Activated CD4-positive, alpha-beta memory T cell treated with anti-CD3 and anti-CD28 coated beads for 36 hours (primary cell): ENCODE results near the gene RYR1. TPM values are rescaled to one million over a fixed set of nuclear protein-coding genes. Genes with fewer than 3 reads are reported as not detected.
A peak's percentile ranks its signal among the peaks of the same experiment; 100 is the strongest.
"Not testable (repeated sequence)": the region's sequence is repeated elsewhere in the genome, so short reads cannot be mapped to it uniquely, and the experiment has no call there.

Source experiments
- CTCF ChIA-PET: fragments of 350-600 bp; sonication (Branson Sonifier 250); formaldehyde crosslinking; loops from one replicate; lab custom pipeline; 2021; ENCODE audit warnings: antibody characterized with exemption, inconsistent platforms; lab: Charles Lee
- POLR2A ChIA-PET: fragments of 350-600 bp; sonication (Branson Sonifier 250); formaldehyde crosslinking; loops from one replicate; lab custom pipeline; 2021; ENCODE audit warnings: antibody characterized with exemption; lab: Charles Lee
- DNase-seq: peaks from one replicate; pipeline ENCODE4 v3.0.0-alpha.2; 2020
- H3K27ac Mint-ChIP-seq: one replicate; pipeline ENCODE4 v1.8.0; 2021; ENCODE audit warnings: mixed read lengths
- H3K27me3 Mint-ChIP-seq: one replicate; pipeline ENCODE4 v1.8.0; 2021; ENCODE audit warnings: mixed read lengths
- H3K36me3 Mint-ChIP-seq: one replicate; pipeline ENCODE4 v1.8.0; 2021; ENCODE audit warnings: mixed read lengths
- H3K4me1 Mint-ChIP-seq: one replicate; pipeline ENCODE4 v1.8.0; 2021; ENCODE audit warnings: low read depth, mixed read lengths
- H3K4me3 Mint-ChIP-seq: one replicate; pipeline ENCODE4 v1.8.0; 2021; ENCODE audit warnings: mild to moderate bottlenecking, mixed read lengths
- H3K9me3 Mint-ChIP-seq: one replicate; pipeline ENCODE4 v1.8.0; 2021; ENCODE audit warnings: mixed read lengths
- intact Hi-C: fragments of 100-400 bp; cut with micrococcal nuclease; formaldehyde crosslinking; loops from one replicate; pipeline ENCODE4 v1.15.1; 2023
- total RNA-seq, 2 experiments: library from RNA; stranded (reverse); gene quantifications; one replicate each; pipeline ENCODE4 v1.2.3, GENCODE V29; 2021

The RYR1 gene
- total RNA-seq, 2 experiments from 2014 or later: 2.4 to 2.5 TPM

GRCh38 chr19:38509027-38509426, 75.5 kb downstream of the RYR1 start:
- Mint-ChIP-seq H3K4me3 (no peak overlapping the region), H3K27me3 (no peaks in the 10 kb centered on the region), H3K9me3 (no peaks in the 10 kb centered on the region), H3K4me1 (peaks cover 14% of the 10 kb centered on the region), H3K36me3 (no peaks in the 10 kb centered on the region), H3K27ac (no peak overlapping the region)
- ChIA-PET POLR2A (no interaction called here), CTCF (interaction anchor here (2.6 kb wide), 1 partner anchor 106 kb away, joined by 11 read pairs; the partner anchor contains the start of gene FAM98C)
- DNase-seq: no peak
- intact Hi-C loops: no loop called here

- intact Hi-C loops: loop anchor here (5.0 kb wide), 1 partner anchor 421 kb away; the partner anchor contains the start of genes MRPS12 and SARS2
- ChIA-PET POLR2A (no interaction called here), CTCF (interaction anchor here (0.7 kb wide), 1 partner anchor 108 kb away, joined by 3 read pairs; the partner anchor contains the start of gene FAM98C)
- no peak for DNase-seq
- H3K36me3 Mint-ChIP-seq: no peaks in the 10 kb centered on the region
- no peak overlapping the region for H3K27ac Mint-ChIP-seq
- H3K4me1 Mint-ChIP-seq: peaks cover 26% of the 10 kb centered on the region
- no peaks in the 10 kb centered on the region for H3K9me3 Mint-ChIP-seq
- no peaks in the 10 kb centered on the region for H3K27me3 Mint-ChIP-seq
- H3K4me3 Mint-ChIP-seq: no peak overlapping the region
These were observed 77.7 kb downstream of the RYR1 start for GRCh38 chr19:38511074-38511708.

DNA sequence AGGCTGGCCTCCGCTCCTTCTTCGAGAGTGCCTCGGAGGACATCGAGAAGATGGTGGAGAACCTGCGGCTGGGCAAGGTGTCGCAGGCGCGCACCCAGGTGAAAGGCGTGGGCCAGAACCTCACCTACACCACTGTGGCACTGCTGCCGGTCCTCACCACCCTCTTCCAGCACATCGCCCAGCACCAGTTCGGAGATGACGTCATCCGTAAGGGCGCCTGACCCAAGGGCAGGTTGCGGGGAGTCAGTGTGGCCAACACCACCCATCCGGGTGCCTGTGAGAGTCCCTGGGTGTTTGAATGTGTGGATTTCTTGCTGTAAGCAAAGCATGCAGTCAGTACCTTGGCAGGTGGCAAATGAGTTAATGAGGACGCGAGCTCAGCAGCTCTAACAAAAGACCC, 78.8 kb downstream of the RYR1 start:
- POLR2A ChIA-PET: no interaction called here

GRCh38 chr19:38513156-38513555, 79.7 kb downstream of the RYR1 start:
- H3K27ac Mint-ChIP-seq, H3K4me3 Mint-ChIP-seq, H3K27me3 Mint-ChIP-seq, H3K9me3 Mint-ChIP-seq, H3K36me3 Mint-ChIP-seq: not testable (repeated sequence)
- intact Hi-C loops: loop anchor here (5.0 kb wide), 1 partner anchor 419 kb away; the partner anchor contains the start of genes MRPS12 and SARS2
- POLR2A ChIA-PET: interaction anchor here (0.6 kb wide), 1 partner anchor 125 kb away, joined by 3 read pairs; the partner anchor contains the start of gene GGN
- DNase-seq: peak; percentile 16
- CTCF ChIA-PET: interaction anchor here (1.5 to 4.3 kb wide), 5 partner anchors 22 to 417 kb away, joined by 5 to 63 read pairs (median 20); partner anchors contain the start of genes EIF3K, FAM98C, MAP4K1 and MRPS12
- H3K4me1 Mint-ChIP-seq: peaks cover 22% of the 10 kb centered on the region

More for the DNA sequence above, 78.8 kb downstream of the RYR1 start:
- Mint-ChIP-seq H3K4me3 (no peak overlapping the region), H3K4me1 (peaks cover 22% of the 10 kb centered on the region), H3K9me3 (no peaks in the 10 kb centered on the region), H3K36me3 (no peaks in the 10 kb centered on the region), H3K27me3 (no peaks in the 10 kb centered on the region), H3K27ac (no peak overlapping the region)
- CTCF ChIA-PET: interaction anchor here (2.5 to 2.6 kb wide), 2 partner anchors 109 to 418 kb away, joined by 9 to 20 read pairs; partner anchors contain the start of genes FAM98C, MRPS12 and SARS2
- intact Hi-C loops: loop anchor here (5.0 kb wide), 1 partner anchor 420 kb away; the partner anchor contains the start of genes MRPS12 and SARS2
- DNase-seq: no peak

DNA sequence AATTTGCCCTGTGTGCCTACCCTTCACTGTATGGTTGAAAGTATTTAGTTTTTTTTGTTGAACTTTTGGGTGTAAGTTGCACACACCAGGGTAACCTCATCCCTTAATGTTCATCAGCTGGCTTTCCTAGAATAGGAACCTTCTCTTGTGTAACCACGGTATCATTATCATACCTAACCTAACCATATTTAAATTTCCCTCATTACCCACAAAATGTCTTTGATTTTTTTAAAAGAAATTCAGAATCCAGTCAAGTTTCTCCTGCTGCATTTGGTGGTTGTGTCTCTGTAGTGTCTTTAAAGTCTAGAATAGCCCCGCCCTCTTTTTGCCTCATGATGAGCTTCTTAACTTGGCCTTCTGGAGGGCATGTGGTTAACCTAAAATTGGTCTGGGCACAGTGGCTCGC, 80.3 kb downstream of the RYR1 start:
- CTCF ChIA-PET: interaction anchor here (0.9 to 4.3 kb wide), 8 partner anchors 22 to 417 kb away, joined by 3 to 63 read pairs (median 7); partner anchors contain the start of genes EIF3K, FAM98C, MAP4K1 and MRPS12
- Mint-ChIP-seq H3K27me3 (no peaks in the 10 kb centered on the region), H3K4me1 (peaks cover 22% of the 10 kb centered on the region), H3K27ac (no peak overlapping the region), H3K36me3 (no peaks in the 10 kb centered on the region), H3K9me3 (no peaks in the 10 kb centered on the region), H3K4me3 (no peak overlapping the region)
- DNase-seq: peak; percentile 27
- POLR2A ChIA-PET: no interaction called here
- intact Hi-C loops: loop anchor here (1.0 to 5.0 kb wide), 3 partner anchors 25 to 419 kb away; partner anchors contain the start of genes MRPS12 and SARS2

DNA sequence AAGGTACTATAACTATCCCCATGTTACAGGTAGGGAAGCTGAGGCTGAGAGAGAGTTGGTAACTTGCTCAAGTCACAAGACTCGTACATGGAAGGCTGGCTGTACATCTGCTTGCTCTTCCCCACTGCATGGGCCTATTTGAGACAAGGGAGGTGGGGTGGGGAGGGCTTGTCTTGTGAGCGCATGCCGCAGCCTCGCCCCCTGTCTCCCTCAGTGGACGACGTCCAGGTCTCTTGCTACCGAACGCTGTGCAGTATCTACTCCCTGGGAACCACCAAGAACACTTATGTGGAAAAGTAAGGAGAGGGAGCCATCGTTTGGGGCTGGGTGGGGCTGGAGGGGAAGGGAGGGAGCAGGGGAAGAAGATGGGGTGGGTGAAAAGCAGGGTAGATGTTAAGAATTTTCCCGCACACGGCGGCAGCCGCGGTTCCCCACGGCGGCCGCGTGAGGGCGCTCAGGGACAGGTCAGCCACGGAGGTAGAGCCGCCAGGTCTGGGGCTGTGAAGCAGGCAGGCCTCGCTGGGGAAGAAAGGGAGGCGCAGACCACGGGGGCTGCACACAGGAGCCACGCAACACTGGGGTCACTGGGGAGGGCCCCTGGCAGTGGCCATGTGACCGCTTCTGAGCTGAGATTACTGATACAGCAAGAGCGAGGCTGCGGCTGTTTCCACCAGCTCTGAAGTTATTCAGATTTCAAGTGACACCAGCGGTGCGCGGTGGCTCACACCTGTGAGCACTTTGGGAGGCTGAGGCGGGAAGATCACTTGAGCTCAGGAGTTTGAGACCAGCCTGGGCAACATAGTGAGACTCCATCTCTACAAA, 81.5 kb downstream of the RYR1 start:
- H3K27ac Mint-ChIP-seq: peak overlapping the region; percentile 33

GRCh38 chr19:38515896-38516295, 82.4 kb downstream of the RYR1 start:
- DNase-seq: no peak
- ChIA-PET POLR2A (interaction anchor here (0.7 kb wide), 1 partner anchor 103 kb away, joined by 3 read pairs; the partner anchor contains the start of gene EIF3K), CTCF (interaction anchor here (0.6 to 4.3 kb wide), 25 partner anchors 9 to 460 kb away, joined by 3 to 63 read pairs (median 3); partner anchors contain the start of genes EIF3K, FAM98C, FBXO17 and MAP4K1)
- Mint-ChIP-seq H3K4me3 (no peak overlapping the region), H3K27ac (no peak overlapping the region), H3K4me1 (peaks cover 22% of the 10 kb centered on the region), H3K9me3 (no peaks in the 10 kb centered on the region), H3K36me3 (no peaks in the 10 kb centered on the region), H3K27me3 (no peaks in the 10 kb centered on the region)
- intact Hi-C loops: loop anchor here (1.0 to 2.0 kb wide), 2 partner anchors 23 to 118 kb away; no protein-coding TSS in a partner anchor

More for the DNA sequence above, 81.5 kb downstream of the RYR1 start:
- intact Hi-C loops: loop anchor here (1.0 to 5.0 kb wide), 4 partner anchors 24 to 417 kb away; partner anchors contain the start of genes MRPS12 and SARS2
- Mint-ChIP-seq H3K4me1 (peaks cover 22% of the 10 kb centered on the region), H3K27me3 (no peaks in the 10 kb centered on the region), H3K4me3 (no peak overlapping the region), H3K36me3 (no peaks in the 10 kb centered on the region), H3K9me3 (no peaks in the 10 kb centered on the region)
- ChIA-PET CTCF (interaction anchor here (0.6 to 4.3 kb wide), 30 partner anchors 8 to 461 kb away, joined by 3 to 63 read pairs (median 3); partner anchors contain the start of genes EIF3K, FAM98C, FBXO17 and MAP4K1), POLR2A (no interaction called here)
- peak; percentile 86 for DNase-seq

- intact Hi-C loops: no loop called here
- POLR2A ChIA-PET: interaction anchor here (0.7 kb wide), 1 partner anchor 102 kb away, joined by 3 read pairs; the partner anchor contains the start of gene EIF3K
- Mint-ChIP-seq H3K27ac (no peak overlapping the region), H3K36me3 (no peaks in the 10 kb centered on the region), H3K4me1 (peaks cover 22% of the 10 kb centered on the region), H3K4me3 (no peak overlapping the region), H3K9me3 (no peaks in the 10 kb centered on the region), H3K27me3 (no peaks in the 10 kb centered on the region)
- DNase-seq: no peak
- CTCF ChIA-PET: interaction anchor here (0.6 to 4.3 kb wide), 5 partner anchors 28 to 118 kb away, joined by 3 to 63 read pairs (median 20); partner anchors contain the start of genes EIF3K, FAM98C and MAP4K1
These were observed 83.3 kb downstream of the RYR1 start for GRCh38 chr19:38516802-38517201.

DNA sequence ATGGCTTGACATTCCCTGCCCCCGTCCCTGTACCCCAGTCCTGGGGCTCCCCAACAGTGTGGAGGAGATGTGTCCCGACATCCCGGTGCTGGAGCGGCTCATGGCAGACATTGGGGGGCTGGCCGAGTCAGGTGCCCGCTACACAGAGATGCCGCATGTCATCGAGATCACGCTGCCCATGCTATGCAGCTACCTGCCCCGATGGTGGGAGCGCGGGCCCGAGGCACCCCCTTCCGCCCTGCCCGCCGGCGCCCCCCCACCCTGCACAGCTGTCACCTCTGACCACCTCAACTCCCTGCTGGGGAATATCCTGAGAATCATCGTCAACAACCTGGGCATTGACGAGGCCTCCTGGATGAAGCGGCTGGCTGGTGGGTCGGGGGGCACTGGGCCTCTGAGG, 83.8 kb downstream of the RYR1 start:
- DNase-seq: no peak
- H3K27me3 Mint-ChIP-seq: no peaks in the 10 kb centered on the region
- no peak overlapping the region for H3K4me3 Mint-ChIP-seq
- POLR2A ChIA-PET: interaction anchor here (0.6 kb wide), 1 partner anchor 1756 kb away, joined by 3 read pairs; no protein-coding TSS in a partner anchor
- H3K4me1 Mint-ChIP-seq: peaks cover 22% of the 10 kb centered on the region
- no peaks in the 10 kb centered on the region for H3K36me3 Mint-ChIP-seq
- H3K9me3 Mint-ChIP-seq: no peaks in the 10 kb centered on the region
- H3K27ac Mint-ChIP-seq: no peak overlapping the region
- CTCF ChIA-PET: interaction anchor here (0.9 to 4.3 kb wide), 2 partner anchors 114 to 118 kb away, joined by 4 to 63 read pairs; no protein-coding TSS in a partner anchor
- intact Hi-C loops: no loop called here

DNA sequence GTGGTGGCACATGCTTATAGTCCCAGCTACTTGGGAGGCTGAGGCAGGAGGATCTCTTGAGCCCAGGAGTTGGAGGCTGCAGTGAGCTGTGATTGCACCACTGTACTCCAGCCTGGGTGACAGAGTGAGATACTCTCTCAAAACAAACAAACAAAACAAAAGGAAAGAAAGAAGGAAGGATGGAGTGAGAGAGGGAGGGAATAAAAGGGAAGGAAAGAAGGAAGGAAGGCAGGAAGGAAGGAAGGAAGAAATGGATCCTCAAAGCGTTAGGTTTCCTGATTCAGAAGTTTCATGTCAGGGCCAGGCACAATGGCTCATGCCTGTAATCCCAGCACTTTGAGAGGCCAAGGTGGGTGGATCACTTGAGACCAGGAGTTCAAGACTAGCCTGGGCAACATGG, 84.5 kb downstream of the RYR1 start:
- H3K9me3 Mint-ChIP-seq, H3K4me3 Mint-ChIP-seq, DNase-seq, H3K27ac Mint-ChIP-seq, H3K27me3 Mint-ChIP-seq, intact Hi-C loops, H3K36me3 Mint-ChIP-seq: not testable (repeated sequence)
- CTCF ChIA-PET: interaction anchor here (0.7 to 0.9 kb wide), 2 partner anchors 114 to 130 kb away, joined by 3 to 4 read pairs; partner anchors contain the start of gene ACTN4
- POLR2A ChIA-PET: interaction anchor here (0.6 kb wide), 1 partner anchor 1755 kb away, joined by 3 read pairs; no protein-coding TSS in a partner anchor
- peaks cover 22% of the 10 kb centered on the region for H3K4me1 Mint-ChIP-seq

DNA sequence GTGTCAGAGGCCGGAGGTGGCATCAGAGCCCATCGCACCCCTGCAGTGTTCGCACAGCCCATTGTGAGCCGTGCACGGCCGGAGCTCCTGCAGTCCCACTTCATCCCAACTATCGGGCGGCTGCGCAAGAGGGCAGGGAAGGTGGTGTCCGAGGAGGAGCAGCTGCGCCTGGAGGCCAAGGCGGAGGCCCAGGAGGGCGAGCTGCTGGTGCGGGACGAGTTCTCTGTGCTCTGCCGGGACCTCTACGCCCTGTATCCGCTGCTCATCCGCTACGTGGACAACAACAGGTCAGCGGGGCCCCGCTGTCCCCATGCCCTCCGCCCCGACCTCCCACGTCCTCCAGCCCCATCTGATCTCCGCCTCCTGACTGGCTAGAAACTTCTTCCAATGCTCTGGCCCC, 85.7 kb downstream of the RYR1 start:
- CTCF ChIA-PET: no interaction called here
- Mint-ChIP-seq H3K9me3 (no peaks in the 10 kb centered on the region), H3K36me3 (no peaks in the 10 kb centered on the region), H3K4me1 (peaks cover 12% of the 10 kb centered on the region), H3K4me3 (no peak overlapping the region), H3K27me3 (no peaks in the 10 kb centered on the region), H3K27ac (no peak overlapping the region)
- DNase-seq: no peak
- POLR2A ChIA-PET: no interaction called here
- intact Hi-C loops: no loop called here
